Lower leg skin (tissue), 3 donors: ENCODE results near the gene TESPA1.

Experiments
- POLR2A ChIP-seq, 2 donors: fragments of 450-650 bp; IDR thresholded peaks; one replicate each; pipeline ENCODE4 v1.6.1; 2016 to 2017; ENCODE audit warnings: antibody characterized with exemption in 2 of 2, mild to moderate bottlenecking in 1 of 2, moderate library complexity in 1 of 2
- TF ChIP-seq, protein P1 (sequence below), 3 donors: fragments of 450-650 bp; IDR thresholded peaks; one replicate each; pipeline ENCODE4 v1.5.1; 2016; ENCODE audit warnings: antibody characterized with exemption in 3 of 3, mild to moderate bottlenecking in 3 of 3, moderate library complexity in 2 of 3

DNA sequence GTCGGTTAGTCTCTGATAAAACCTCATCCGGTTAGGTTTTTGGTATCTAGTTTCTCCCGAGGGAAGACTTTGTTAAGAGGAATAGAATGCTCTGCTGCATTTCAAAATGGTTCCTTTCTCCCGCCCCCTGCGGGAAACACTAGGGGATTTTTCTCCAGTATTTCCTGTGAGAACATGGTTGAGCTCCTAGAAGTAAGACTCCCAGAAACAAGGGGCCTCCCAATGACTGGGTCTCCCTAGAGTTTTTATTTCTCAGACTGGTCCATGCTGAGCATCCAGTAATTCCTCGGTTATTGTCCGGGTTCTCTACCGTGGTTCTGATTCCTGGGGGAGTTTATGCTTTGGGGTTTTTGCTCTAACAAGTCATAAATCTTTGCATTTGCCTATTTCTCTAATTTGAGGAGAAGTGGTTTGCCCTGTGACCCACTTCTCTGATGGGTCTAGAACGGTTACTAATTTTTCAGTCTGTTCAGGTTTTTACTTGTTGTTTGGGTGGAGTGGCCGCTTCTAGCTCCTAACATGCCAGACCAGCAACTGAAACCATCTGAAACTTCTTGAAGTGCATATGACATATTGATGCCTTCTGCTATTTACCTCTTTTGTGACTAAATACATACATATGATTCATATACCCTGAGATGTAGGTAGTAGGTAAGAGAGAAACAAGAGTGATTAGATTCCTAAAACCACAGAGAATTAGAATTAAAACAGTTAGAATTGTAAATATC is 25.1 kb downstream of the TESPA1 start:
- TF ChIP-seq, protein P1, sequence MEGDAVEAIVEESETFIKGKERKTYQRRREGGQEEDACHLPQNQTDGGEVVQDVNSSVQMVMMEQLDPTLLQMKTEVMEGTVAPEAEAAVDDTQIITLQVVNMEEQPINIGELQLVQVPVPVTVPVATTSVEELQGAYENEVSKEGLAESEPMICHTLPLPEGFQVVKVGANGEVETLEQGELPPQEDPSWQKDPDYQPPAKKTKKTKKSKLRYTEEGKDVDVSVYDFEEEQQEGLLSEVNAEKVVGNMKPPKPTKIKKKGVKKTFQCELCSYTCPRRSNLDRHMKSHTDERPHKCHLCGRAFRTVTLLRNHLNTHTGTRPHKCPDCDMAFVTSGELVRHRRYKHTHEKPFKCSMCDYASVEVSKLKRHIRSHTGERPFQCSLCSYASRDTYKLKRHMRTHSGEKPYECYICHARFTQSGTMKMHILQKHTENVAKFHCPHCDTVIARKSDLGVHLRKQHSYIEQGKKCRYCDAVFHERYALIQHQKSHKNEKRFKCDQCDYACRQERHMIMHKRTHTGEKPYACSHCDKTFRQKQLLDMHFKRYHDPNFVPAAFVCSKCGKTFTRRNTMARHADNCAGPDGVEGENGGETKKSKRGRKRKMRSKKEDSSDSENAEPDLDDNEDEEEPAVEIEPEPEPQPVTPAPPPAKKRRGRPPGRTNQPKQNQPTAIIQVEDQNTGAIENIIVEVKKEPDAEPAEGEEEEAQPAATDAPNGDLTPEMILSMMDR (IDR thresholded peaks at IDR 0.05): no peak
- TF ChIP-seq POLR2A (IDR thresholded peaks at IDR 0.05): no peak
